HG03097 (cell line): ENCODE data around the gene AXIN1.
"Not testable (repeated sequence)": the region's sequence is repeated elsewhere in the genome, so short reads cannot be mapped to it uniquely, and the experiment has no call there.

Experiments
- ATAC-seq: cut with Tn5 transposase; IDR thresholded peaks from one replicate; pipeline ENCODE4 v1.9.1; 2021; ENCODE audit not compliant: unreplicated experiment, low FRiP score

AXIN1 gene

DNA sequence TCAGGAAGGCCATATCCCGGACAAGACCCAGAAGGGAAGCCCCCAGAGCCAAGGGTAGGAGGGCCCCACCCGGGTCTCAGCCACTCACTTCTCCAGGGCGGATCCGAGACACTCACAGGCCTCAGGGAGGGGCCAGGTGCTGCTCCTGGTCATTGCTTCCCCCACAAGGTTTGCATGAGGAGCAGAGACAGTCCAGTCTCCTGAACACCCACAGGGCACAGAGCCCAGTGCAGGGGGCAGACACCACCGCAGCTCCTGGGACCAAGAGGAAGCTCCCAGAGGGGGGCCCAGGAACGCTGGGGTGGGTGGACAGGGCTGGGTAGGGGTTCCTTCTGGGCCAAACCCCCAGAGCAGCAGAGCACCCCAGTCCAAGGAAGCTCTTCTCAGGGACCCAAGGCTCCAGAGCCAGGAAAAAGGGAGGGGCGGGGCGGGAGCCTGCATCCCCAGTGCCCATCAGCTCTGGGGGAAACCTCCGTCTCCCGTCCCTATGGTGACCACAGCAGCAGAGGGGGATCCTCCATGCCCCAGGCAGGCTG, 18.5 kb upstream of the AXIN1 start:
- ATAC-seq: no peak

DNA sequence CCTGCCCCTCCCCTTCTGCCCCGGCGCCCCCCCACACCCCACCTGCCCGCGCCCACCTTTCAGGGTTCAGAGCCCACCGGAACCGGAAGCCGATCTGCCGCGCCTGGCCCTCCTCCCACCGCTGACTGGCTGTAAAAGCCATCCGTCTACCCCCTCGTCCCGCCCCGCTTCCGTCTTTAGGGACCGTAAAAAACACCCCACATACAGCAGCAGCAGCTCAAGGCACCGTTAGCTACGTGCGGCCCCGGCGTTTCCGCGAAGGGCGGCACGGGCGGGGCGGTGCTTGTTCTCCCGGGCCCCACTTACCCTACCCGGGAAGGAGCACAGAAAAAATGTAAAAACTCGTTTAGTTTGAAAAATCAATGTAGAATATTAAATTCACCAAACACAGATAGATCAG, 17.9 kb upstream of the AXIN1 start, which contains the start of gene MRPL28:
Gene MRPL28, minus strand, starts transcription at position 96 of the 400 bp plus-strand sequence. CDS start 320 bp downstream, outside the sequence.
- peak; percentile 61 for ATAC-seq

GRCh38 chr16:369866-370436, 17.4 kb upstream of the AXIN1 start:
- ATAC-seq: no peak

- no peak for ATAC-seq
These were observed 16.8 kb upstream of the AXIN1 start for GRCh38 chr16:369275-369865.

GRCh38 chr16:368388-369158, 16.1 kb upstream of the AXIN1 start:
- no peak for ATAC-seq

DNA sequence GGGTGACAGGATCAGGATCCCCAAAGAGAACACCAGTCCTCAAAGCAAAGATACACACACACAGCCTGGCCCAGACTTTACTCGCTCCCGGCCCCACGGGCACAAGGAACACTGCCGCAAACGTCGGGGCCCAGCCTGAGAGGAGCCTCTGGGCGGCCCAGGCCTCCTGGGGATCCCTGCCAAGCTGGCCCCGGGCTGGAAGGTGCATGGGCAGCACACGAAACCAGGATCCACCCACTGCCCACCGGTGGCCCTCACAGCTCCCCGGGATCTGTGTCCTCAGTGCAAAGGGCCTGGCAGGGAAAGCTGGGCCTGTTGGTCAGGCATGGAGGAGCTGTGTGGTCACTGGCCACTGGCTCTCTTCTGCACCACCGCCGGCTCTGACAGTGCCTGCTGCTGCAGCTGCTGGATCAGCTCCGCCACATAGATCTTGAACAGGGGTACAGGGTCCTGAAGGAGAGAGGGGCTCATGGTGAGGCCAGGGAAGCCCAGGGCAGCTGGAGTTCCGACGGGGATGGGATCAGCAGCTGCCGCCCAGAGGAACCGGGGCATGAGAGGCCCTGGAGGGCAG, 14.9 kb upstream of the AXIN1 start:
- ATAC-seq: no peak

- ATAC-seq: no peak
These were observed 14.0 kb upstream of the AXIN1 start for GRCh38 chr16:366476-366875.

GRCh38 chr16:364595-365491, 12.3 kb upstream of the AXIN1 start:
- no peak for ATAC-seq

GRCh38 chr16:363766-364490, 11.4 kb upstream of the AXIN1 start:
- no peak for ATAC-seq

DNA sequence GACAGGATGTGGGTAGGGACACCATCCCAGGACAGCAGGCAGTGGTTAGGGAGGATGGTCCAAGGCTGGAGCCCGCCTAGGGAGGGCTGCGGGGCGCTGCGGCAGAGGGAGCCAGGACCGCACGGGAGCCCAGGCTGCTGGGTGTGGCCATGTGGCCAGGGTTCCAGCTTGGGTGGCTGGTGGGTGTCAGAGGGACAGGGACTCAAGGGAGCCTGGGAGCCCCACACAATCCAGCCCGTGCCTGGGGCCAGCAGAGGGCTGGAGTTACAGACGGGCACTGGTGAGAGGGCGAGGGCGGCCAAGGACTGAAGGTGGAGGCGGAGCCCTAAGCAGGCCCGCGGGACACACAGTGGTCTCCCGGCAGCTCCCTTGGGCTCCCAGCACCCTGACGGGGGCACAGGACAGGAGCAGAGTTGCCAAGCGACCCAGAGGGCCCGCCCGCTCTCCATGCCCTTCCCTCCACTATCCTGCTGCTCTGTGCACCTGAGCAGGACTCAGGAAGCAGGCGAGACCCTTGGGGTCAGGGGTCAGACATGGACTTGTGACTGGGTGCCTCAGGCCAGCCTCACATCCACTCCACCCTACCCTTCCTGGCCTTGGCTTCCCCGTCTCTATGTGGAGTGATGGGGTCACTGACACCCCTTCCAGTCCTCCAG, 10.7 kb upstream of the AXIN1 start:
- ATAC-seq: no peak

GRCh38 chr16:362702-362999, 10.1 kb upstream of the AXIN1 start:
- ATAC-seq: not testable (repeated sequence)

- no peak for ATAC-seq
These were observed 9.6 kb upstream of the AXIN1 start for GRCh38 chr16:361872-362701.

- ATAC-seq: no peak
These were observed 8.9 kb upstream of the AXIN1 start for GRCh38 chr16:361341-361871.

DNA sequence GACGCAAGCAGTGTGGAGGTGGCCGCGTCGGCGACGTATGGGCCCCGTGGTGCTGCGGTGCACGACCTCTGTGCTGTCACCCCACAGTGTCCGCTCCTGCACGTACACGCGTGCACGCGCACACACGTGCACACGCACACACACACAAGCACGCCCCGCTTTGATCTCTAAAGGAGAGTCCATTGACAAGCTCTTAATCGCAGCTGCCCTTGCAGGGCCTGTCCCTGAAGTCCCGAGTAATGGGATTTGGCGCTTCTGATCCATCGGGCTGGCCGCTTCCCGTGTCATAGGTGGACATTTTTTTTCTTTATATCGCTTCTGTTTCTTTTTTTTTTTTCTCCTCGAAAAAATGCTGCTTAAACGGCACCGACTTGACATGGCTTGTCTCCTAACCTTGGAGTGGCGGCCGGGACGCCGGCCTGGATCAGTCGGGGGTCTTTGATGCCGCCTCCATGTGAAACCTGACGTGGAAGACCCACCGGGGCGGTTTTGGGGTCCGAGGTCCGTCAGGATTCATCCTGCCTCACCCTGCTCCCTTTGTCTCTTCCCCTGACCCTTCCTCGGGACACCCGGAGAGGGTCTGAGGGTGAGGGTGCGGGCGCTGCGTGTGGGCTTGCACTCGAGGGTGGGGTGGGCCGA, 8.3 kb upstream of the AXIN1 start:
- no peak for ATAC-seq

- ATAC-seq: no peak
These were observed 7.6 kb upstream of the AXIN1 start for GRCh38 chr16:359871-360697.

DNA sequence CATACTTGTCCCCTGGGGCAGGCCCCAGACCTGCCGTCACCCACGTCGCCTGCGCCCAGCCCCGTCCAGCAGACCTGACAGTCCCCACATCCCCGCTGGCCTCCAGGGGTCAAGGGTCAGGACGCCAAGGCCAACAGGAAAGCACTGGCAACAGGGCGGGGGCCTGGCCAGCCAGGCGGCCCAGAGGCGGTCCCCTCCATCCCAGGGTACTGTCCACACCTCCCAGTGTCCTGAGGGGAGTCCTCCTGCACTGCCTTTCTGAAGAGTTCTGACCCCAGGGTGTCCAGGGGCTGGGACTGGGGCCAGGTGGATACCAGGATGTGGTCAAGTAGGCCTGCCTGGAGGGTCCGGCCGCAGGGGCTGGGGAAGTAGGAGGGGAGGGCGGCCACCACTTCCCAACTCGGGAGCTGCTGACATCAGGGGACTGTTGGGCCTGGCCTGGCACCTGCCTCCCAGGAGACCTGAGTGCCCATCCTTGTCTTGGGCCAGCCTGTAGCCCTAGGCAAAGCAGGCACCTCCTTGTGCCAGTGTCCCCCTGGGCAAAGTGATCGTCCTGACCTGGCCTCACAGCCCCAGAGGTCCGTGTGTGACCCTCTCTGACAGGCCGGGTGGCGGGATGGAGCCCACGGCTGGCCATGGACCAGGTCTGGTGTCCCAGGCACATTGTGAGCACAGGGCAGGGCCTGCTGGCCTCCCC, 6.7 kb upstream of the AXIN1 start:
- no peak for ATAC-seq
